GM19025 (cell line): ENCODE measurements around the gene TMEM253.

Experiments
- ATAC-seq: cut with Tn5 transposase; IDR thresholded peaks from one replicate; pipeline ENCODE4 v1.9.1; 2021; ENCODE audit warnings: mild to moderate bottlenecking, low read depth, moderate library complexity; ENCODE audit not compliant: unreplicated experiment

Gene TMEM253

DNA sequence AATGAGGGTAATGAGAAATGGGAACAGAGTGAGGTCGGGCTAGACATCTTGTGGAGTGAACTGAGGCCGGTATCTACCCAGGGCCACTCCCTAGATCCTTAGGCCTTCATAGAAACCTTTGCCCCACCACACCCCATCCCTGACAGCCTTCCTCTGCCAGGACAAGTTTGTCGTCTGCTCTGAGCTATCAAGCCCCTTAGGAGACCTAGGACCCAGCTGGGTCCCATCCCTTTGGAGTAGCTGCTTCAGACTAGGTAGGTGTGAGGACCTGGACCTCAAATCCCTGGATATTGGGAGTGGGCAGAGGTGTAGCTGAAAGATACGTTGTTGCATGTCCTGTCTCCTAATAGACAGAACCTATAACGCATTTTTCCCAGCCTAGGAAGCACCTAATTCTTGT lies at the start of gene TMEM253:
TMEM253 (plus strand) TSS at position 136 of the 400 bp plus-strand sequence. CDS start 278 bp downstream, outside the sequence.
- no peak for ATAC-seq

DNA sequence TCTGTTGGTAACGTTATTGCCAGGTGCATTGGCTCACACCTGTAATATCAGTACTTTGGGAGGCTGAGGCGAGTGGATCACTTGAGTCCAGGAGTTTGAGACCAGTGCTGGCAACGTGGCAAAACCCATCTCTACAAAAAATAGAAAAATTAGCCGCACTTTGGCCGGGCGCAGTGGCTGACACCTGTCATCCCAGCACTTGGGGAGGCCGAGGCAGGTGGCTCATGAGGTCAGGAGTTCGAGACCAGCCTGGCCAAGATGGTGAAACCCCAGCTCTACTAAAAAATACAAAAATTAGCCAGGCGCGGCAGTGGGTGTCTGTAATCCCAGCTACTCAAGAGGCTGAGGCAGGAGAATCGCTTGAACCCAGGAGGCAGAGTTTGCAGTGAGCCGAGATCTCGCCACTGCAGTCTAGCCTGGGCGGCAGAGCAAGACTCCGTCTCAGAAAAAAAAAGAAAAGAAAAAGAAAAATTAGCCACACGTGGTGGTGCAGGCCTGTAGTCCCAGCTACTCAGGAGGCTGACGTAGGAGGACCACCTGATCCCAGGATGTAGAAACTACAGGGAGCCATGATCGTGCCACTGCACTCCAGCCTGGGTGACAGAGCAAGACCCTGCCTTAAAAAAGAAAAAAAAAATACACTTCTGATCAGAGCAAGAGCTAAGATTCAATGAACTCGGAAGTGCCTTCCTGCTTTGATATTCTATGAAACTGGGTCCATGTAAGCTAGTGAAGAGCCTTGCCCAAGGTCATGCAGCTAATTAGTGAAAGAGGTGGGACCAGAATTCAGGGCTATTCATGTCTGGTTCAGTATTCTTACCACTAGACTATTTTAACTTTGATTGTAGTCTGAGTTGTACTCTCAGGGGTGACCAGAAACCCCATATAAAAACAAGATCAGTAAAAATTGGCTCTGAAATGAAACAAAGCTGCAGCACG lies 47.4 kb upstream of the TMEM253 start:
- no peak for ATAC-seq

DNA sequence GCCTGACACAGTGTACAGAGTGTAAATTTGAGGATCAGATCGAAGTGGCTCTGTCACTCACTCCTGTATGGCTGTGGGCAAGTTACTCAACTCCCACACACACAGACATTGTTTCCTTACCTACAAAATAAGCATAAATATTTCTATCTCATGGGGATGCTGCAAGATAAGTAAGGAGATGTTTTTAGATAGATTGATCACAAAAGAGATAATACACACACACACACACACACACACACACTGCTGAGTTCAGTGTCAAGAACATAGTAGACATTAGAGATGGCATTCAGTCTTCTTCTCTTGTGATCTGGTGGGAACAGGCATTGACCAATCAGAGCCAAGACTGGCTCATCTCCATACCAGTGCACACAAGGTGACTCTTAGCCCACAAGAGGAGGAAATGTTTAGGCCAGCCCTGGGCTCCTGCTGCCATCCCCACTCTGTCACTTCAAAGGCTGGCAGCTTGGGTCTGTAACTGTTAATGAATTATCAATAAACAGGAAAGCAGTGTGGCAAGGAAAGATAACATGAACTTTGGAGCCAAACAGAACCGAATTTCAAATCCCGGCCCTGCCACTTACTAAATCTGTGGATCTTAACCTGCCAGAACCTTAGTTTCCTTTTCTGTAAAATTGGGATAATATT lies 46.6 kb upstream of the TMEM253 start:
- ATAC-seq: no peak

DNA sequence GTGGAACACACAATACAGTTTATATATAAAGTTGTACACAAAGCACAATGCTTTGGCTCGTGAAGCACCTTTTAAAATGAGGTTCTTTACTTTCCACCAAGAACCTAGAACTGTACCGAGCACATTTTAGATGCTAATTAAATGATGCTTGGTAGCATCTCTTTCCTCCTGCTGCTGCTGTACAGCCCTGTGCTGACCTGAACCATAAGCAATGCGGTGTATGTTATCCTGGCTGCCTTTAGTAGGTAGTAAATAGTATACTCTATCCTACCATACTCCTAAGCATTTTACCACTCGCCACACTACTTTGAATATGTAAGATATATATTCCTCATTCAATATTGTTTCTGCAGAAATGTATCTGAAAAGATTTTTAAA lies 46.1 kb upstream of the TMEM253 start:
- no peak for ATAC-seq

DNA sequence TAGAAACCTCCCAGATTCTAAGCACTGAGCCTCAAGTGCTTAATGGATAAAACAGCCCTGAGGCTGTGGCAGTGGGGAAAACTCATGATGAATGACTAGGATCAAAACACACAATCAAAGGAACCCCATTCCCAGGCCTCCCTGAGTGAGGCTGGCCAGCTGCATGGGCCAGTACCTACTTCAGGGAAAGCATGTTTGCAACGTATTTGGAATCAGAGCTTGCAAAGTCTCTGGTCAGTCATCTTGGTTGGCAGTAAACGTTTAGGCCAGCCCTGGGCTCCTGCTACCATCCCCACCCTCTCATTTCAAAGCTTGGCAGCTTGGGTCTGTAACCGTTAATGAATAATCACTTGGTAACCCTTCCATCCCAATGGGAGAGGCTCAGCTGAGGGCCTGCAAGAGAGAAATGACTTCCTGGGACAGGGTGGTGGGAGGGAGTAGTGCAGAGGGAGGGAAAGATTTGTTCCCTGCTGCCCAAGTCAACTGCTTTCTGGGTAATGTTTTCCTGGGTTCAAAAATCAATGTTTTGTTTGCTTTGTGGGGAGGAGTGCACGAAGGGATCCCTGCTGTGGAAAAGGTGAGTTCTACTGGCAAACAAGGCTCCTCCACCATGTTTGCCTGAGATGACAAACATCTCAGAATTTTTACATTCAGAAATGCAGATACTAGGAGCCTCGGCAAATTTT lies 45.3 kb upstream of the TMEM253 start:
- ATAC-seq: no peak

DNA sequence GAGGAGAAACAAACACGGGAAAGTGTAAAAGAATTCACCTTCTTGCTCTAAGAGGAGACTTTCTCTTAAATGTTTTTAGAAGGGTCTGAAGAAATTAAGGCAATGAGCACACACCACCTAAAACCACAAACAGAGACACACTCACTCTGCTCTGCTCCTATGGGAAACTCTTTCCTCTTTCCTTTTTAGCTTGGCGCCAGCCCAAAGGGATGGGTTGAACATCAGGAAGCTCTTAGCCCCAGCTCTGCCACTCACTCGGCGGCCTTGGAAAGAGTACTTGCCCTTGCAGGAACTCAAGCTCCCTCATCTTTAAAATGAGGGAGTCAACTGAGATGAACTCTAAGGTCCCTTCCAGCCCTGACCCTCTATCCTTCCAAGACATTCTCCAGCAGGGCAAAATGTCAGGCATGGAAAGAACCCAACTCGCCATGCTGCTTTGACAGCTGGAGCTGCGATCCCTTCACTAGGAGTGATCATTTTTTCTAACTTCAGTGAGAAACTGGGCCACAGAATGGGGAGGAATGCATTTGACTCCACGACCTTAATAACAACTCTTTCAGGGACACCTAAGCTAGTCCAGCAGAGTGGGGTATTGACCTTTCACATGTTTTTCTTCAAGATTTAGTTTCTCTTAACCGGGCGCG lies 44.2 kb upstream of the TMEM253 start:
- no peak for ATAC-seq

DNA sequence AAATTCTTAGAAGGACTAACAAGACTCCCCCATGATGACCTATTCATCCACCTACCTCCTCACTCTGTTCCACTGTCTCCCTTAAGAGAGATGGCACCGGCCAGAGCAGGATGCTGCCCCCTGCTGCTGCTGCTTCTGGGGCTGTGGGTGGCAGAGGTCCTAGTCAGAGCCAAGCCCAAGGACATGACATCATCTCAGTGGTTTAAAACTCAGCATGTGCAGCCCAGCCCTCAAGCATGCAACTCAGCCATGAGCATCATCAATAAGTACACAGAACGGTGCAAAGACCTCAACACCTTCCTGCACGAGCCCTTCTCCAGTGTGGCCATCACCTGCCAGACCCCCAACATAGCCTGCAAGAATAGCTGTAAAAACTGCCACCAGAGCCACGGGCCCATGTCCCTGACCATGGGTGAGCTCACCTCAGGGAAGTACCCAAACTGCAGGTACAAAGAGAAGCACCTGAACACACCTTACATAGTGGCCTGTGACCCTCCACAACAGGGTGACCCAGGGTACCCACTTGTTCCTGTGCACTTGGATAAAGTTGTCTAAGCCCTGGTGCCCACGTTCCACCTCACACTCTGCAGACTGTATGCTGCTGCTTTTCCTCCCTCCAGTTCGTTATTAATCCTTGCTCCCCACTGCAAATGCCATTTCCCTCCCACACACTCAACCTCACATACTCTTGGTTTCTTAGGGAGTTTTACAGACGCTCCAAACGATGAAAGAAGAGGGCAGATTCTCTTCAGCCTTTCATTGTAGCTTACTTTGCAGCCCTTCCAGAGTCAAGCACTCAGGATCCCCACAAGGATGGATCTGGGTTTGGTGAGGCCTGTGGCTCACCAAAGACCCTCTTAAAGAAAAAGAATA lies 42.8 kb upstream of the TMEM253 start, which contains the start of gene RNASE8:
RNASE8 (plus strand) TSS at position 20 of the 873 bp plus-strand sequence; CDS start at position 91, 71 bp downstream.
- no peak for ATAC-seq

DNA sequence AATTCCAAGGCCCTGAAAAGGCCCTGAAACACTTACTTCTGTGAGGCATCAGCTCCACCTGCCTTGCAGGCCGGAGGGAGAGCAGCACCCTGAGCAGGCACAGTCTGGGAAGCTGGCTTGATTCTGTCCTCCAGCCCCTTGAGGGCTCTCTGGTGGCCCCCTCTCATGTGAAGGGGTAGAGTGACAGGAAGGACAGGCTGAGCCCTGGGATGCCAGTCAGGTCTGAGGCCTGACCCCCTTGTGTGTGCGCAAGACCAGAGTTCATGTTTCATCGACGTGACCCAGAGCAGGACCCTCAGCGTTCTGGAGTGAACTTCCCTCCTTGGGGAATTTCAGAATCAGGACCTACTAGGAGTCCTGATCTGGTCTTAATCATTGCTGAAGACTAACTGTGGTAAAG lies 42.0 kb upstream of the TMEM253 start:
- ATAC-seq: no peak

DNA sequence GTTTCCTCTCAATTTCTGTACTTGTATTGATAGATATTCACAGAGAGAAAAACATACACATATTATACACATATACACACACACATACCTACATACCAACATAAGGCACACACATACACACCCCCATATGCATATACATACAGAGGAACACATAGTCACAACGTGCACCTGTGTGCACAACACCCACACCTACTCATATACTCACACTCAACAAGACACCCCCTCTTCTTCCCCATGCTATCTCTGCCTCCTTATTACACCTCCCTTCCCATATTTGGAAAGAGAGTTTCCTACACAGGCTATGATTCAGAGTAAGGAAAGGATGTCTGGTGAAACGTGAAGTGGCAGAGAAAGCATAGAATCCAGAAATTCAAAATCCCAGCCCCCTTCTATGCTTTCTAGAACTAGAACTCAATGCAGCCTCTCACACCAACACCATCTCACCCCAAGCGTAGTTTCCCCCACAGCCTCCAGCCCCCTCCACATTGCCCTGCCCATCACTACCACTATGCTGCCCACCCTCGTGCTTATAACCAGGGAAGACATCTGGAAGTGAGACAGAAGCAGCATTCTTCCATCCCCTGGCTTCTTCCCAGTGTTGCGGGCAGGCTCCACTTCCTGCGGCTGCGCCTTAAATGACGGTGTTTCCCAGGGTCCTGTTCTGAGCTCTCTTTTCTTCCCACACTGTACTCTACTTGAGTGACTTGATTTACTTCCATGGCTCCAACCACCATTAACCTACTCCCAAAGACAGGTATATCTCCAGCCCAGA lies 40.8 kb upstream of the TMEM253 start:
- no peak for ATAC-seq

DNA sequence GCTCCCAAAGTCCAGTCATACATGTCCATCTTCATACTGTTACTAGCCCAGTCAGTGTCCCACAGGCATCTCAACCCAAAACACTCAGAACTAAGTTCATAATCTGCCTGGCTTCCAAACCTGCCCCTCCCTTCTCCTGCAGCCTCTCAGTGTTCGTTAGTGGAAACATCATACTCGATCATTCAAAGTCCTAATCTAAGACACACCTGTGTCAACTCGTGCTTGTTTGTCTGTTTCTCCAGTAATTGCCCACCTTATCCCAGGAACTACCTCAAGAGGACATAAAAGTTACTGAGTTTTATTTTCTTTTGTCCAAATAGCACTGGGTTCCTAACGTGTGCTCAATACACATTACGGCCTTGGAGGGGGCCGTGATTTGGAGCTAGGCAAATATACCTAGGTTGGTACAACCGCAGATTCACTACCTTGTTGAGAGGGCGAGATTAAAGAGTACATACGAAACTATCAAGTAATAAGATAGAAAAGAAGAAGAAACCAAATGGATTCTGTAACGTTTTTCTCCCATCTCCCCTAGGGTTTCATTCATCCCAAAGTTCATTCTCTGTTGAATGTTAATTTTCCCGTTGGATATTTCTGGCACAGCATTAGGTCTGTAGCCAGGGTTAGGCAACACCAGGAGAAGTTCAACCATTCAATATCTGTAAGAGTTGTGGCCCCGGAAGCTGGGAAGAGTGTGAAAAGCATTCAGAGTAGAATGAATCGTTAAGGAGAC lies 40.1 kb upstream of the TMEM253 start:
- no peak for ATAC-seq

DNA sequence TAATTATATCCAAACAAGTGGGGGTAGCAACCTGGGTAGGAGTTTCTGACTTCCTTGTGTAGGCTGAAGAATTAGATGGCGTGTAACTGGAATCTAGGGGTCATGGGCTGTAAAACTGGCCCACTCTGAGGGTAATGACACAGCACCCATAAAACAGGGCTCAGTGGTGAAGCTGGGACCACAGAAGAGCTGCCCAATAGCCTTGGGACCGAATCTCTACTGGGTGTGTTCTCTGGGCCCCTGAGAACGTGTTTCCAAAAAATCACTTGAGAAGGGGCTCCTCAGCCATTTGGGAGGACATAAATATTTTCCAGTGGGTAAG lies 39.6 kb upstream of the TMEM253 start:
- ATAC-seq: no peak

DNA sequence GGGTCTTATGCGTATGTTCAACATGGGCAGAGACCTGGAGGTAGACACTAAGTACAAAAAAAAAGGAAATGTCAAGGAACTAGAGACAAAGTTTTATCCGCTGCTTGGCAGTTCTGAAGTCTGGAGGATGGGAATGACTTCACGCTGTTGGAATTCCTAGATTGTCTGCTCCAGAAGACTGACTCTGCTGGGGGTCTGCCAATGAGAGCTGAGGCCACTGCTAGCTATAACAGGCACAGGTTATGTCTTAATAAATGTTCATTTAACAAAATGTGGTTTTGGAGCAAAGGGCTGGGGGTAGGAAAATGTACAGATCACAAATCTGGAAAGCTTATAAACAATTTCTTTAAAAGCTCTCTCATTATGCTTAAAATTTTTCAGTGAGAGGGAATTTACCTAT lies 37.4 kb upstream of the TMEM253 start:
- no peak for ATAC-seq

DNA sequence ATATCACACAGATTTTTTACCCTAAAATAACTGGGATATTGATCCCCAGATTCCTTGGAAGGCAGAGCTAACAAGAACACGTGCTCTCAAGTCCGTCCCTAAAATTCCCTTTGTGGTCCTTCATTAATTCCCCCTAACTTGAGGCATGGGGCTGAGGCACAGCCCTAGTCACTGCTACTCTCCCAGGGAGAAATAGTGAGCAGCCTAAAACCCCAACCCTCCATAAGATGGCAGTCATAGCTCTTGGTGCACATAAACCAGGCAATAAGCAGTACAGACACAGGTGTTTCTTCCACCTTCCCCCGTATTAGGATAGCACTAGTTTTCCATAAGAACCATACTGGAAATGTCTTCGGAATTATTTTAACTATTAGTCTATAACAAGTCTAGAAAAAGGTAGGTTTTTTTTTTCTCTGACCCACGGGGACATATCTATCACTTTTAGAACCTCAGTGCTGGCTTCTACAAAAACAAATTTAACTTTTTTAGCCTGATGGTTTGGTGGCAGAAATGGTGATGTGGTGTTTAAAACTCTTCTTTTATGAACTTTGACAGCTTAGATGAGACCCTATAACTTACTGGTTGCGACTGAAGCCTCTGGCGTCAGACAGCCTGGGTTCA lies 33.9 kb upstream of the TMEM253 start:
- no peak for ATAC-seq

DNA sequence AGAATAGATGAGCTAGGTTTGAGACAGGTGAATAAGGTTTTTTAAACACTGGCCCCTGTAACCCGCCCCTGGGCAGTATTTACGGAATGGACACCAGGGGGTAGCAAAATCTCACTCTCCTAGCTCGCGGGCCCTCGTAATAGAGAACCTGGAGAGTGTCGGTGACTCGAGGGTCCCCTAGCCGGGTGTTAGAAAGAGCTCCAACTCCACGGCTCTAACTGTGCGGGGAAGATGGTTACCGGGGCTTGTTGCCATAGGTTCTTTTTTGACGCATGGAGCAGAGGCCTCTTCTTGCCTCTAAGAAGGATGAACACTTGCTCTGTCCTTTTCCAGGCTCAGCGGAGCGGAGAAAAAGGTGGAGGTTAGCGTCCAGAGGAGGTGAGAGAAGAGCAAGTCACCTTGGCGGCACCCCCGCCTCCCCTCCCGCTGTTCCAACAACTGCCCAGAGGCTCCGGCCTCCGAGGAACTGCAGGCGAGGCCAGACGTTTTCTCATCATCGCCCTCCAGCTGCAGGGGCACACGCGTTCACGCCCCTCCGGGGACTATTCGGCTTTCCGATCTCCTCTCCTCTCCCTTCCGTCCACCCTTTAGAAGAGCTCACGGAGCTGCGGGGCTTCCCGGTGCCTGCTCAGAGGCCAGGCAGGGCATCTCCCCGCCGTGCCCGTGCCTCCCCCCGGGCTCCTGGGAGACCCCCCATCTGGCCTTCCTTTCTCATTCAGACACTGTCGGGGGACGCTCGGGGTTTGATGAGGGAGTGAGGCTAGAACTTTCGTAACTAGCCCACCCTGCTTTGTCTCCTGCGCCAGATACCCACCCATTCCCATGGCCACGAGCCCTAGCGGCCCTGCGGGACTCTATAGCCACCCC lies 32.1 kb upstream of the TMEM253 start:
- ATAC-seq: no peak

DNA sequence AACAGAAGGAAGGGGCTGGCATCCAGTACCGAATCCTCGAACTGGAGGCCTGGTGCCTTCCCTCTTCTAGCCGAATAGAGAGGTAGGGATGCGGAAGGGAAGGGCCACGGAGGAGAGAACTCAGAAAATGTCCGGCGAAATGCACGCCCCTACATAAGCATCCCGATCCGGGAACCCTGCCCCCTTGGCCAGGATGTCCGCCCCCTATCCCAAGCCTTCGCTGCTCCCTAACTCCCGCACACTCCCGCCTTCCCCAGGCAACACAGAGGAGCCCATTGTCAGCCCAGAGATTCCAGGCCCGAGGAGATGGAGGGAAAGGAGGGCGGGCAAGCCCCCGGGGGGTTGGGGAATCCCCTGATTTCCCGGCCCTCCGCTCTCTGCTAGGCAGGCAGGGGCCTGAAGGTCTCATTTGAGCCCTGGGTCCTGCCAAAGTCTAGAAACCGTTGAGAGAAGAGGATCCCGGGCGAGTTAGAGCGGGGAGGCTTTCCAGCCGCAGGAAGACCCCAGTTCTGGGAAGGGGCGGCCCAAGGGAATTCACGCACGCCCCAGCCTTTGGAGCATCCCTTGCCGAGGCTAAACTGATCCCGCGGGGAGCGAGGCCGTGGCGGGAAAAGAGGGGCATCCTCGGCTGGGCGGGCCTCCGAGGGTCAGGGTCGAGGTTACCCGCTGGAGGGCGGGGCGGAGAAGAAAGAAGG lies 31.3 kb upstream of the TMEM253 start:
- ATAC-seq: no peak

DNA sequence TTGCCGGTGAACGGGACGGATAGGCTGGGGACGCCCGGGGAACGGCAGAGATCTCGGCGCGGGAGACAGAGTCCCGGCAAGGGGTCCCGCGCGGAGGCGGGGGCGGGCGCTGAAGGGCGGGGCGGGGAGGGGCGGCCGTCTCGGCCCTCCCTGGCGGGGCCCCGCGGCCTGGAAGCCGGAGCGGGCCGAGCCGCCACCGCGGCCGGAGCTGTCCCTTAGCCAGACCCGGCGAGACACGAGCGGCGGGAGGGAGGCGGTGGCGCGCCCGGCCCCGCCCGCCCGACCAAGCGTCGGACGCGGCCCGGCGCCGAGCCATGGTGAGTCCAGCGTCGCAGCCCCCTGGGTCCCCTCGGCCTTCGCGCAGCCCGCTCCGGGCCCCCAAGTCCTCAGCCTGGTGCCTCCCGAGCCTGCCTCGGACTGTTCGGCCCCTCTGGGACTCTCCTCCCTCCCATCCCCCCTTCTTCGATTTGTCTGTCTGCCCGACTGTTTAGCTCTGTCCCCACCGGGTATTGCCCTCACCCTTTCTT lies 30.7 kb upstream of the TMEM253 start, which contains the start of gene ARHGEF40:
ARHGEF40 (plus strand) TSS at position 222 of the 527 bp plus-strand sequence; CDS start at position 315, 93 bp downstream.
- no peak for ATAC-seq
